HG03565 (cell line): ENCODE results near the gene SNTB2.
"Not testable (repeated sequence)": the region's sequence is repeated elsewhere in the genome, so short reads cannot be mapped to it uniquely, and the experiment has no call there.

Experiments
- ATAC-seq: cut with Tn5 transposase; IDR thresholded peaks from one replicate; pipeline ENCODE4 v1.9.1; 2021; ENCODE audit warnings: mild to moderate bottlenecking, moderate library complexity; ENCODE audit not compliant: unreplicated experiment

Gene SNTB2

DNA sequence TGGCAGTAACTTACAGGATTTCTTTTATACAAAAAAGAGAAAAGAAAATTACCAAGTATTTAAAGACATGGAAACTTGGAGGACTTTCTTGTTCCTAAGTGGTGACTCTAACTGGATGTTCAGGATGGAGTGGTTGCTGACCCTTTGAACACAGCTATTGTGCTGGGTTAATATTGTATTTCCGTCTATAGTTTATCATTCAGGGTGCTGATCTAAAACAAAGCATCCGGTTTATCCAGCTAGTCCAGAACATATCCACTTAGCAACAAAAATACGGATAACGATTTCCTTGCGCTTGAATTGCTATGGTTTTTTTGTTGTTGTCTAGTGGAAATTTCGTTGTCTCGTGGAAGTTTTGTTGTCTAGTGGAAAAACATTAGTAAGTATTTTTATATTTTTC, 38.2 kb downstream of the SNTB2 start:
- ATAC-seq, result no peak

DNA sequence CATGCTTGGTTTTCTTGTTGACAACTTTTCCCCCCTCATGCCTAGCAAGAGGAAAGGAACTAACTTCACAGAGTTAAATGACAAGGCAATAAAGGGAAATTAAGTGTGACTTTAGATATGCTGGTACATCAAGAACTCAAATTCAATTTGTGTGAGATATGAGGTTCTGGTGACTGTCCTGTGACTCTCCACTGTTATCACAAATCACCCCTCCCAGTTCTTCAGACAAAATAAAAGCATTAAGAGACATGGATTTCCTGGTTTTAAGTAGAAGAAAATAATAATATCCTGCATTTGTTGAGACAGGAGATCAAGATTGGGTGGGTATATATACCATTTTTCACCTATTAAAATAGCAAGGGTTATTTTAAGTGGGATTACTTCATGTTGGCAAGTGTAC, 46.2 kb downstream of the SNTB2 start:
- ATAC-seq, result no peak

DNA sequence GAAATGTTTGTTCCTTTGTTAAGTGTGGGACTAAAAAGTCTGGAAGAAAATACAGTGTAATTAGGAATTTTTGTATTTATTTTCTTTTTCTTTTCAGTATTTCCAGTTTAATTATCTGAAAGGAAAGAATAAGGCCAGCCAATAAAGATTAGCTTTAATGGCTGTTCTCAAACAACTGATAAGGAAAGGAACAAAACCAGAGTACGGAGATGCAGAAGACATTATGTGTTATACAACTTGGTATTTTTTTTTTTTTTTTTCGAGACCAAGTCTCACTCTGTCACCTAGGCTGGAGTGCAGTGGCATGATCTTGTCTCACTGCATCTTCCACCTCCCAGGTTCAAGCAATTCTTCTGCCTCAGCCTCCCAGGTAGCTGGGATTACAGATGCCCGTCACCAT, 47.5 kb downstream of the SNTB2 start:
- ATAC-seq, result no peak

DNA sequence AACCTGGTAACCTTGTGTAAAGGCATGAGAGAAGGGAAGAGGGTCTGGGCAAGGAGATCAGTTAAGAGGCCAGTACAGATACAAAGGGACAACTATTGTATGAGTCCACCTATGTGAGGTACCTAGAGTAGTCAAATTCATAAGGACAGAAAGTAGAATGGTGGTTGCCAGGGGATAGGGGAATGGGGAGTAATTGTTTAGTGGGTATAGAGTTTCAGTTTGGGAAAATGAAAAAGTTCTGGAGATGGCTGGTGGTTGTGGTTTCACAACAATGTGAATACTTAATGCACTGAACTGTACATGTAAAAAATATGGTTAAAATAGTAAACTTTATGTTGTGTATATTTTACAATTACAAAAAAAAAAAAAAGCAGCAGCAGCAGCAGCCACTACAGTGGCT, 49.4 kb downstream of the SNTB2 start:
- no peak for ATAC-seq

DNA sequence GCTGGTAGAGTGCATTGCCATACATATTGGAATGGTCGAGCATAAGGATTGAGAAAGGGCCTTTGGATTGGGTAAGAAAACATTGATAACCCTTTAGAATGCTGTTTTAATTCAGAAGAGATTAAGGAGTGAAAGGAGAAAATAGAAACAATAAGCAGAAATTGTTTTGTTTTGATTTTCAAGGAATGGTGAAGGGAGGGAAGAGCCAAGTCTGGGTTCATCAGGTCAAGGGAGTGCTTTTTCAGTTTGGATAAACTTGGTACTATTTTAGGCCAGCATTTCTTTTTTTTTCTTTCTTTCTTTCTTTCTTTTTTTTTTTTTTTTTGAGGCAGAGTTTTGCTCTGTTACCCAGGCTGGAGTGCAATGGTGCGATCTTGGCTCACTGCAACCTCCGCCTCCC, 50.3 kb downstream of the SNTB2 start:
- no peak for ATAC-seq

DNA sequence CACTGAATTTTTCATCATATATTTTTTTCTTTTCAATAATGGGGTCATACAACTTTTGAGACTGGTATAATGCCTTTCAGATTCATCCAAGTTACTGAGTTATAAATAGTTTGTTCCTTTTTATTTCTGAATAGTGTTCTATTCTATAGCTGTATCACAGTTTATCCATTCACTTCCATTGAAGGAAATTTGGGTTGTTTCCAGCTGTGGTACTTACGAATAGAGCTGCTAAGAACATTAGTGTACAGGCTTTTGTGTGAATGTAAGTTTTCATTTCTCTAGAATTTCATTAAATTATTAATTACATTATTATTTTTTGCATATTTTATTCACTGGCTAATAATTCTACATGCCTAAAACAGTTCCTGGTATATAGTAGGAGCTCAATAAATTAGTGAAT, 52.9 kb downstream of the SNTB2 start:
- no peak for ATAC-seq

DNA sequence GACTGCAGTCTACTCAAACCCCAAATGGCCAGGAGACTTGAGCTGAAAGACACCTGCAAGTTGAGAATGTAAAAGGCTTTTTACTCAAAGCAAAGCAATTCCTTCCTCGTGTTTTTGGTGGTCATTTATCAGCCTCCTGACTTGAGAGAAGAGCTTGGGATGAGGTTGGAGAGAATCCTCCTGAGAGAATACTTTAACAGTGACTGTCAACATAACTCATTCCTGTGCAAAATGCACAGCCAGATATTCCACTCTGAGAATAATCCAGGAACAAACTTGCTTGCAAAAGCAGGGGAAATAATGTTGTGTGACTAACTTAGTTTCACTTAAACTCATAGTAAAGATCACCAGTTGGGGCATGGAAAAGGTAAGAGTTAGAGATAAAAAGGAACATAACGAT, 53.4 kb downstream of the SNTB2 start:
- no peak for ATAC-seq

DNA sequence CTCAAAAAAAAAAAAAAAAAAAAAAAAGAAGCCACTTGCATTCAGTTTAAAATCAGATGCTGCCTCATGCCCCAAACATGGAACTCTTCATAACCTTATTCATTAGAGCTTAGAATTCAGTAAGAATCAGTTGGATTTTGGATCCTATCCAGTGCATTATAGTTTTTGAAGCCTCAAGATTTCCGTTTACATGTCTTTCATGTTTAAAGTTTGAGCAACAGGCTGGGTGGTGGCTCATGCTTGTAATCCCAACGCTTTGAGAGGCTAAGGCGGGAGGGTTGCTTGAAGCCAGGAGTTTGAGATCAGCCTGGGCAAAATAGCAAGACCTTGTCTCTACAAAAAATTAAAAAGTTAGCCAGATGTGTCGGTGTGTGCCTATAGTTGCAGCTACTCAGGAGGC, 55.0 kb downstream of the SNTB2 start:
- no peak for ATAC-seq

DNA sequence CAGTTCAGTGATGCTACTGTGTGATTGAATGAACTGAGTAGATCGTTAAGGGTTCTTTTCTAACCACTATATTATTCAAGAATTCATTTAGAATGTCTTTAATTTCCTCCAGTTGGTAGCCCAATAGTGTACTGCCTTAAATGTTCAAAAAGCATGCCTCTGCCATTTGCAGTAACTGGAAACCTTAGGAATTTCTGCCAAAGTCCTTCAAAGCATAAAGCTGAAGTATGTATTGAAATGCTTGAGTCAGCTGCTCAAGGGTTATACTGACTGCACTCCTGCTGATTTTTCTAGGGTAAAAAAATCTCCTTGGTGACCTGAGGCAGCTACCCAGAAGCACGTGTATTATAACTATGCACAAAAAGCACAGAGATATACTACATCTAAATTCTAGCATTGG, 56.5 kb downstream of the SNTB2 start:
- no peak for ATAC-seq

DNA sequence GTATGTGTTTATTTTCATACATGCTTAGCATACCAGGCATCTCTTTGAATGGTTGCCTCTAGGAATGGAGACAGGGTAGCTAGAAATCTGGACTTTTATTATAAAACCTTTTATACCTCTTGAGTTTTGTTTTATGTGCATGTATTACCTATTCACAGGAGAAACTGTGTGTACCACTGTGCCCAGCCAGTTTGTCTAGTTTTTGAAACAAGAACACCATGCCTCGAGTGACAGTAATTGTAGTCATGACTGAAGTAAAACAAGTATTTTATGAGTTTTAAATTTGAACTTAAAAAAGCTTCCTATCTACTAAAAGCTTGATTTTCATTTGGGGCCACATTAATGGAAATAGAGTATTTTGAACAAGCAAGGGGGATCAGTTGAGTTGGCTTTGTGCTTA, 57.4 kb downstream of the SNTB2 start:
- no peak for ATAC-seq

DNA sequence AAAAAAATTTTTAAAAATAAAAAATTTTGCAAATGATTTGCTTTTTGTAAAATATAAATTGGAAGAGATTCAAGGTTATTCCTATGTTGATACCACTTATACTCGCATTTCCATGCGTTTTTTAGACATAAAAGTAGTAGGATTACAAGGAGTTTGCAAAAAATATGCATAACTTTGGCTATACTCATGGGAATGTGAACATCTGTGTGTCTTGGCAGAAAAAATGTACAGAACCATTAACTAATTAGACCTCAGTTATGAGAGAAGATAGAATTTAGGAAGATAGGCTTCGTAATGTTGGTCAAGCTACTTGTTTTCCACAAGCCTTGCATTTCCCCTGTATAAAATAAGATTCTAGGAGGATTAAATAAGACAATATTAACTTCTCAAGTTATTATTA, 63.1 kb downstream of the SNTB2 start:
- no peak for ATAC-seq

DNA sequence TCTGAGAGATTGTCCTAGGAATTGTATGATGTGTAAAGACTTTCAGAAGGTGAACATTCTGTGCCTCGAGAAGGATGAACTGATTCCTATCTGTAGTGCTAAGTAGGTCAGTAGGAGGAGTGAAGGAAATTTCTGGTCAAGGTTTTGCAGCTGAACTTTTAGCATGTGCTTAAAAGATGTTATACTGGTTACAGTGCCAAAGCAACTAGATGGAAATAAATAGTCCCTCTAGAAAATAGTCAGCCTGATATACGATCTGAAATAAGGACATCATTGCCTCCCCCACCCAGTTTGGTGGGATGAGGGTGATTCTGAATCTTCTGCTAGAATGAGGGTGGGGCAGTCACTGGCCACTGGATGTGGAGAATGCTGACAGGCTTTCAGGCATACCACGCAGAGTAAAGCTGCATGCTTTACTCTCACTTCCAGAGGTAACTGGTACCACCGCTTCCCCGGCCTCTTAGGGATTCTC, 66.9 kb downstream of the SNTB2 start:
- no peak for ATAC-seq

DNA sequence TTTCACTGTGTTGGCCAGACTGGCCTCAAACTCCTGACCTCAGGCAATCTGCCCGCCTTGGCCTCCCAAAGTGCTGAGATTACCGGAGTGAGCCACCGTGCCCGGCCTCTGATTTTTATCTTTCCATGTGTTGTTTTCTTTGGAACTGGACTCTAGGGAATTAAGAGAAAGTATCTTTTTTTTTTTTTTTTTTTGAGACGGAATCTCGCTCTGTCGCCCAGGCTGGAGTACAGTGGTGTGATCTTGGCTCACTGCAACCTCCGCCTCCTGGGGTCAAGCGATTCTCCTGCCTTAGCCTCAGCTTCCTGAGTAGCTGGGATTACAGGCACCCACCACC, 72.4 kb downstream of the SNTB2 start:
- ATAC-seq, result not testable (repeated sequence)

DNA sequence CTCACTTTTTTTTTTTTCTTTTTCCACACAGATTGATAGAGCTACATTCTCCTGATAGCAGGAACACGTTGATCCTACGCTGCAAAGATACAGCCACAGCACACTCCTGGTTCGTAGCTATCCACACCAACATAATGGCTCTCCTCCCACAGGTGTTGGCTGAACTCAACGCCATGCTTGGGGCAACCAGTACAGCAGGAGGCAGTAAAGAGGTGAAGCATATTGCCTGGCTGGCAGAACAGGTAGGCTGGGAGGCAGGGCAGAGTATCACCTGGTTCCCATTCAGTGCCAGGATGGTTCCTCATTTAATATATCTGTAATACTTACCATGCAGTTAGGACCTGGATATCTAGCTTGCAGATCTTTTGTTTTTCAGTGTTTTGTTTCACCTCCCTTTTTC, 73.1 kb downstream of the SNTB2 start:
- no peak for ATAC-seq

DNA sequence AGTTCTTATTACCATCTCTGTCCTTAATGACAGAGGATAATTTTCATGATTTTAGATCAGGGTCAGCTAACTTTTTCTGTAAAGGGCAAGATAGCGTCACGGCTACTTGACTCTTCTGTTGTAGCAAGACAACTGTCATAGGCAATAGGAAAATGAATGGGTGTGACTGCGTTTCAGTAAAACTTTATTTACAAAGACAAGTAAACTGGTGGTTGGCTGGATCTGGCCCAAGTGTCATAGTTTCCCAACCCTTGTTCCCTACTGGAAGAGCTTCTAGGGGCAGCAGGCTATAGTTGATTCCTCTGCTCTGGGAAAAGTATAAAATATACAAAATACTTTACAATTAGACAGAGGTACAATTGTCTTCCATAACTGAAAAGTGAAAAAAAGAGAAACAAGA, 73.5 kb downstream of the SNTB2 start:
- ATAC-seq, result no peak

DNA sequence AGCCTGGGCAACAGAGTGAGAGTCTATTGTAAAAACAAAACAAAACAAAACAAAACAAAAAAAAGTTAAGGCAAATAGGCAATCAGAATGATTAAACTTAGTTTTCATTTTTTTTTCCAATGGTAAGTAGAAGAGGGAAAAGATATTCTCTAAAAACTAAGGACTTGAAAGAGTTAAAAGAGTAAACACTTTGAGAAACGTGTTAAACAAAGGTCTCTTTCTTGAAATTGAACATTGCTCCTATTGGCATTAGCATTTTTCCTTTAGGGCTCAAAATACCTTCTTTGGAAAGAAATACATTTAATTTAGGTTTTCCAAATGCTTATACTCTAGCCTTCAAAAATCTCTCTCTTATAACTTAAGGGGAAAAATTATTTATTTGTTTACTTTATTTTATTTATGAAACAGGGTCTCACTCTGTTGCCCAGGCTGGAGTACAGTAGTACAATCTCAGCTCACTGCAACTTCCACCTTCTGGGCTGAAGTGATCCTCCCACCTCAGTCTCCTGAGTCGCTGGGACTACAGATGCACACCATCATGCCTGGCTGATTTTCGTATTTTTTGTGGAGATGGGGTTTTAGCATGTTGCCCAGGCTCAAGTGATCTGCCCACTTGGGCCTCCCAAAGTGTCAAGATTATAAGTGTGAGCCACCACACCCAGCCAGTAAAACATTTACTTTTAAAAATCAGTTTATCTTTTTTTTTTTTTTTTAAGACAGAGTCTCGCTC, 79.5 kb downstream of the SNTB2 start:
- no peak for ATAC-seq

DNA sequence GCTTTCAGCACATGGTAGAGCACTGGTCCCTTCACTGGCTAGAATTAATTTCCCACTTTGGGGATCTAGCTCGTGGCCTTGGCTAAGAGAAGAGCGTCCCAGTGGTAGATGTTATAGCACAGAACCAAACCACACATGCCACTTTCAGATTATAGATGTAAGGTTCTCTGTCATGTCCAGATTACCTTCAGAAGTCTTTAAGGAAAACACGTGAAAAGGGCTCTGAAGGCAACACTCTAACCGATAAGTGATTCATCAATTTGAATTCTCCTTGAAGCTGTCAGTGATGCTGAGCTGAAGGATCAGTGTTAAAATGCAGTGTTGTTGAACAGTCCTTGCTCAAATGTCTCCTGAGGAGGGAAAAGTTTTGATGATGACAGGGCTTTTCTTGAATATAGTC, 80.7 kb downstream of the SNTB2 start:
- ATAC-seq, result no peak

DNA sequence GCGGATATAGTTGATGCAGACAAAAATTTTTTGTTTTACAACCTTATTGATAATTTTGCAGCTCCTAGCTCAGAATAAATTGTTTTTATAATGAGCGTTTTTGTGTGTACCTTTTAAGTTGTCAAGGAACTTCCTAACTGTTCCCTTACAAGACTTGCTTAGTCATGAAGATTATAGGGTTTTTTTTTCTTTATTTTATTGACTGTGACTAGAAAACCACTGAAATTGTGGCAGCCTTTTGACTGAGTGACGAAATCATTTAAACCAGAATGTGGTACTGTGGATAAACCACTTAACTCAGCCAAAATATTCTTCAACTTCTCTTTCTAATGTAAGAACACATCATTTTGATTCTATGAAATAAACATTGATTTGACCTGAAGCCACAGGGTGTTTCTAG, 83.4 kb downstream of the SNTB2 start:
- ATAC-seq, result no peak

DNA sequence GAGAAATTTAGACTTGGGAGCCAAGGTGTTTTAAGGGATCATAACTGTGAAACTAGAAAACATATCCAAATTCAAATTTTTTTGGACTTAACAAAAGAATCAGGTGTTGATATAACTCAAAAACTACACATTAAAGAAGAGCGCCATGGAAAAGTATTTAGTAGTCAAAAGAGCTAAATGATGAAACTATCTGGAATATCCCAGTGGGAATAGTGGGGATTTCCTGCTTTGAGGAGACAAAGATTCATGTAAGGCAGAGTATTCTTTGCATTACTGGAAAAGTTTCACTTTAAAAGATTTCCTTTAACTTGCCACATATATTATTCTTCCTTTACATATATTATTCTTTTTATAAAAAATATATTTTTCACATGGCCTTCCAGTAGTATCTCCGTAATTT, 83.9 kb downstream of the SNTB2 start:
- no peak for ATAC-seq

DNA sequence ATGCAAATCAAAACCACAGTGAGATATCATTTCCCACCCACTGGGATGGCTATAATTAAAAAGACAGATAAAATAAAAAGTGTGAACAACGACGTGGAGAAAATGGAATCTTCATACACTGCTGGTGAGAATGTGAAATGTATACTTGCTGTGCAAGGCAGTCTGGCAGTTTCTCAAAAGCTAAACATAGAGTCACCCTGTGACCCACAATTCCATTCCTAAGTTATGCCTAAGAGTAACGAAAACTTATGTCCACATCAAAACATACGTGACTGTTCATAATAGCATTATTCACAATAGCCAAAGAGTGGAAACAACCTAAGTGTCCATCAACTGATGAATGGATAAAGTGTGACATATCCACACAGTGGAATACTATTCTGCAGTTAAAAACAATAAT, 86.0 kb downstream of the SNTB2 start:
- no peak for ATAC-seq

DNA sequence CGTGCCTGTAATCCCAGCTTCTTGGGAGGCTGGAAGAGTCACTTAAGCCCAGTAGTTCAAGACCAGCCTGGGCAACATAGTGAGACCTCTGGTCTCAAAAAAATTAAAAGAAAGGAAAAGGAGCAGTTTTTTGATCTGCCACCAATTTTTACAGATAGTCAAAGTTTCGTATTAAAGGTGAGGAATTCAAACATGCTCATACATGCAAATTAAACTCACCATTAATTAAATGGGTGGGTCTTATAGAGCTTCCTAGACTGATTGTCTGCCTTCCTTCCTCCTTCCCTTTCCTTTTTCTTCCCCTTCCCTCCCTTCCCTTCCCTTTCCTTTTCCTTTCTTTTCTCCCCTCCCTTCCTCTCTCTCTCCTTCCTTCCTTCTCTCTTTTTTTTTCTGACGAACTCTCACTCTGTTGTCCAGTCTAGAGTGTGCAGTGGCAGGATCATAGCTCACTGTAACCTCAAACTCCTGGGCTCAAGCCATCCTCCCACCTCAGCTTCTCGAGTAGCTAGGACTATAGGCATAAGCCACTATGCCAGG, 87.8 kb downstream of the SNTB2 start:
- ATAC-seq, result no peak

DNA sequence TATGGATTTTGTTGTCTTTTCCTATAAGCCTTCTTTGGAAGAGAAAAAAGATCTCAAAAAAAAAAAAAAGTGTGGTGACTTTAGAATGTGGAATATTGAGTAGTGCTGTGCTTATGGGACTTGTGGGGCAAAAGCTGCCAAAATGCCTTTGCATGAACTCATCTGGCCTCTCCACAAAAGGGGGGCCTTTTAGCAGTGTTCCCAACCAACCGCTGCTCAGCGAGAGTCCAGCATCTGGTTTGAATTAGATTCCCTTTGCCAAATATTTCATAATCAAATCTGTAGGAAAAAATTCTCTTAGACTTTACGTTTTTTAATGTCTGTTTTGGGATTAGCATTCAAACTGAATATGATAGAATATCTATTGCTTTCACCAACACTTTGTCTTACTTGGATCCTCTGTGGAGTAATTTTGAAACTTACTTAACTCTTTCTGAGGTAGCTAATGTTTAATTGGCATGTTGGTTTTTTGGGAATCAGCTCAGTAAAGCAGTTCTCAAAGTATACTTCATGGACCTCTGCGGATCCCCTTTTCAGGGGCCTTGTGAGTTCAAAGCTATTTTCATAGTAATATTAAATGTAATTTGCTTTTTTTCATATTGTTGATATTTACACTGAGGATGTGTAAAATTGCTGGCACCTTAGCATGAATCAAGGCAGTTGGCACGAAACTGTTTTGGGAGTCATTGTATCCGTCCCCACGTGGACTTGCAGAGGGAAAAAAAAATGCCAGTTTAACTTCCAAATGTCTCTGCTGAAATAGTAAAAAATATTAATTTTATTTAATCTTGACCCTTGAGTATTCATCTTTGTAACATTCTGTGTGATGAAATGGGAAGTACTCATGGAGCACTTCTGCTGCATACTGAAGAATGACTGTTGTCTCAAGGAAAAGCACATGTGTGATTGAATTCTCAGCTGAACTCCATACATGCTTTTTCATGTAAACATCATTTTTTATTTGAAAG, 89.5 kb downstream of the SNTB2 start:
- ATAC-seq, result no peak
